ENCODE measurements around the gene STARD3.

The STARD3 gene

GRCh38 chr17:39614545-39615157 lies 22.3 kb upstream of the STARD3 start:
- Histone ChIP-seq H3K4me3 (ENCODE audit: low read length, poor library complexity, severe bottlenecking) (no peak overlapping the region), H3K4me1 (ENCODE audit: insufficient read depth, low read length, poor library complexity, severe bottlenecking) (peaks cover 17% of the 10 kb centered on the region), H3K9me2 (replicated peaks; ENCODE audit: low read depth, low read length) (no peaks in the 10 kb centered on the region), H3K9ac (ENCODE audit: low read depth, low read length, poor library complexity, severe bottlenecking) (no peak overlapping the region), H3K36me3 (ENCODE audit: insufficient read depth, low read length) (no peaks in the 10 kb centered on the region), H2AFZ (ENCODE audit: low read length) (no peak overlapping the region), H3F3A (ENCODE audit: low read depth) (no peaks in the 10 kb centered on the region), H3K4me2 (ENCODE audit: low read depth, low read length, poor library complexity, severe bottlenecking) (no peak overlapping the region), H3K79me2 (ENCODE audit: insufficient read depth, low read length) (no peaks in the 10 kb centered on the region), H3K27me3 (ENCODE audit: insufficient read depth, low read length, poor library complexity, severe bottlenecking) (no peaks in the 10 kb centered on the region), H4K20me1 (ENCODE audit: insufficient read depth, low read length, poor library complexity, severe bottlenecking) (no peaks in the 10 kb centered on the region), H3K9me3 (ENCODE audit: insufficient read depth, low read depth, low read length) (no peaks in the 10 kb centered on the region)
- TF ChIP-seq EZH2phosphoT487 (IDR thresholded peaks at IDR 0.05; ENCODE audit: borderline replicate concordance) (no peak), CTCF (conservative IDR thresholded peaks at IDR 0.05; ENCODE audit: low read length) (no peak)

- Histone ChIP-seq H3K27me3 (ENCODE audit: insufficient read depth, low read length, poor library complexity, severe bottlenecking) (no peaks in the 10 kb centered on the region), H3K4me3 (ENCODE audit: low read length, poor library complexity, severe bottlenecking) (no peak overlapping the region), H3K4me2 (ENCODE audit: low read depth, low read length, poor library complexity, severe bottlenecking) (no peak overlapping the region), H4K20me1 (ENCODE audit: insufficient read depth, low read length, poor library complexity, severe bottlenecking) (no peaks in the 10 kb centered on the region), H3K36me3 (ENCODE audit: insufficient read depth, low read length) (no peaks in the 10 kb centered on the region), H3K79me2 (ENCODE audit: insufficient read depth, low read length) (no peaks in the 10 kb centered on the region), H3K9me3 (ENCODE audit: insufficient read depth, low read depth, low read length) (no peaks in the 10 kb centered on the region), H3K9me2 (replicated peaks; ENCODE audit: low read depth, low read length) (no peaks in the 10 kb centered on the region), H3K4me1 (ENCODE audit: insufficient read depth, low read length, poor library complexity, severe bottlenecking) (peaks cover 17% of the 10 kb centered on the region), H2AFZ (ENCODE audit: low read length) (no peak overlapping the region), H3K9ac (ENCODE audit: low read depth, low read length, poor library complexity, severe bottlenecking) (no peak overlapping the region), H3F3A (ENCODE audit: low read depth) (no peaks in the 10 kb centered on the region)
- no peak for TF ChIP-seq CTCF (conservative IDR thresholded peaks at IDR 0.05; ENCODE audit: low read length)
- TF ChIP-seq EZH2phosphoT487 (IDR thresholded peaks at IDR 0.05; ENCODE audit: borderline replicate concordance), result no peak
These were observed 21.5 kb upstream of the STARD3 start for GRCh38 chr17:39615434-39615833.

- Histone ChIP-seq H3K4me2 (ENCODE audit: low read depth, low read length, poor library complexity, severe bottlenecking) (peak overlapping the region; percentile 70), H3K4me1 (ENCODE audit: insufficient read depth, low read length, poor library complexity, severe bottlenecking) (peaks cover 17% of the 10 kb centered on the region), H3K4me3 (ENCODE audit: low read length, poor library complexity, severe bottlenecking) (peak overlapping the region; percentile 90), H3K9me3 (ENCODE audit: insufficient read depth, low read depth, low read length) (no peaks in the 10 kb centered on the region), H3K36me3 (ENCODE audit: insufficient read depth, low read length) (no peaks in the 10 kb centered on the region), H3K9me2 (replicated peaks; ENCODE audit: low read depth, low read length) (no peaks in the 10 kb centered on the region), H4K20me1 (ENCODE audit: insufficient read depth, low read length, poor library complexity, severe bottlenecking) (no peaks in the 10 kb centered on the region), H3F3A (ENCODE audit: low read depth) (no peaks in the 10 kb centered on the region), H3K9ac (ENCODE audit: low read depth, low read length, poor library complexity, severe bottlenecking) (peak overlapping the region; percentile 53), H3K79me2 (ENCODE audit: insufficient read depth, low read length) (no peaks in the 10 kb centered on the region), H3K27me3 (ENCODE audit: insufficient read depth, low read length, poor library complexity, severe bottlenecking) (no peaks in the 10 kb centered on the region), H2AFZ (ENCODE audit: low read length) (peak overlapping the region; percentile 86; the same call in 1 of the 2 replicates)
- TF ChIP-seq CTCF (conservative IDR thresholded peaks at IDR 0.05; ENCODE audit: low read length) (no peak), EZH2phosphoT487 (IDR thresholded peaks at IDR 0.05; ENCODE audit: borderline replicate concordance) (no peak)
These were observed 19.9 kb upstream of the STARD3 start for GRCh38 chr17:39617100-39617445.
